Hepatocyte (in vitro differentiated cells): ENCODE data around the gene SLC36A3.
"Not testable (repeated sequence)": the region's sequence is repeated elsewhere in the genome, so short reads cannot be mapped to it uniquely, and the experiment has no call there.

Source experiments
- CTCF ChIP-seq: fragments of 200-600 bp; sonication (generic); IDR thresholded peaks from 2 replicates; pipeline ENCODE4 v1.5.1; 2016; ENCODE audit warnings: antibody characterized with exemption, mild to moderate bottlenecking; ENCODE audit not compliant: poor library complexity
- EZH2 ChIP-seq: fragments of 200-600 bp; sonication (generic); IDR thresholded peaks from 2 replicates; pipeline ENCODE4 v1.6.1; 2016; ENCODE audit warnings: antibody characterized with exemption, mild to moderate bottlenecking, borderline replicate concordance
- EZH2phosphoT487 ChIP-seq: fragments of 200-600 bp; sonication (generic); IDR thresholded peaks from one replicate; pipeline ENCODE4 v1.6.1; 2018; ENCODE audit warnings: antibody characterized with exemption, mild to moderate bottlenecking, low read depth, moderate library complexity; ENCODE audit not compliant: unreplicated experiment, severe bottlenecking

- not testable (repeated sequence) for TF ChIP-seq CTCF, EZH2, EZH2phosphoT487
Measured at GRCh38 chr5:151235239-151235571, 68.4 kb downstream of the SLC36A3 start.
